PC-9 (cell line): ENCODE results near the gene YWHAH. TPM values are rescaled to one million over a fixed set of nuclear protein-coding genes. Genes with fewer than 3 reads are reported as not detected.

Experiments
- Bru-seq: library from RNA; stranded (reverse); fragments of 400-500 nt; gene quantifications from one replicate; lab custom pipeline; 2021; lab: Mats Ljungman, UMichigan
- BruChase-seq, 2 experiments: library from RNA; stranded (reverse); fragments of 400-500 nt; gene quantifications; one replicate each; lab custom pipeline; 2021; lab: Mats Ljungman, UMichigan
- BruUV-seq: library from RNA; stranded (reverse); fragments of 400-500 nt; replicated peaks from 2 replicates; lab custom pipeline; 2021; lab: Mats Ljungman, UMichigan
- CTCF ChIA-PET: fragments of 300-600 bp; sonication (Branson Sonifier 250); formaldehyde crosslinking; loops from one replicate; lab custom pipeline; 2022; ENCODE audit warnings: antibody characterized with exemption; lab: Charles Lee
- POLR2A ChIA-PET: fragments of 300-600 bp; sonication (Branson Sonifier 250); formaldehyde crosslinking; loops from one replicate; lab custom pipeline; 2022; ENCODE audit warnings: antibody characterized with exemption; ENCODE audit not compliant: unreplicated experiment; lab: Charles Lee
- DNase-seq, 2 experiments: peaks; one replicate each; pipeline versions ENCODE4 v3.0.0 to v3.0.0-alpha.2; 2015 to 2022; ENCODE audit warnings: mixed read lengths in 1 of 2
- H2AFZ ChIP-seq: fragments of 200-600 bp; sonication (generic); 2 replicates; pipeline ENCODE4 v1.8.1; 2017; ENCODE audit warnings: antibody characterized with exemption
- H3F3A ChIP-seq: fragments of 200-600 bp; sonication (generic); 2 replicates; pipeline ENCODE4 v1.8.1; 2017; ENCODE audit warnings: antibody characterized with exemption, mild to moderate bottlenecking, low read depth; ENCODE audit not compliant: insufficient read depth
- H3K27ac ChIP-seq: fragments of 200-600 bp; sonication (generic); 2 replicates; pipeline ENCODE4 v1.6.1; 2016; ENCODE audit warnings: mixed run types
- H3K27me3 ChIP-seq: fragments of 200-600 bp; sonication (generic); 2 replicates; pipeline ENCODE4 v1.6.1; 2016; ENCODE audit warnings: low read depth, mixed run types; ENCODE audit not compliant: insufficient read depth
- H3K36me3 ChIP-seq: fragments of 200-600 bp; sonication (generic); 2 replicates; pipeline ENCODE4 v1.6.1; 2016; ENCODE audit warnings: low read depth, mixed run types
- H3K4me1 ChIP-seq: fragments of 200-600 bp; sonication (generic); replicated peaks from 2 replicates; pipeline ENCODE4 v1.6.1; 2016; ENCODE audit warnings: mixed run types; ENCODE audit not compliant: insufficient read depth
- H3K4me2 ChIP-seq: fragments of 200-600 bp; sonication (generic); 2 replicates; pipeline ENCODE4 v1.6.1; 2017; ENCODE audit warnings: mixed run types
- H3K4me3 ChIP-seq: fragments of 200-600 bp; sonication (generic); 2 replicates; pipeline ENCODE4 v1.6.1; 2016; ENCODE audit warnings: mixed run types
- H3K79me2 ChIP-seq: fragments of 200-600 bp; sonication (generic); 2 replicates; pipeline ENCODE4 v1.6.1; 2017; ENCODE audit warnings: low read depth, mixed run types
- H3K9me2 ChIP-seq: fragments of 200-600 bp; sonication (generic); 2 replicates; pipeline ENCODE4 v1.8.1; 2017; ENCODE audit warnings: mild to moderate bottlenecking; ENCODE audit not compliant: insufficient read depth
- H3K9me3 ChIP-seq: fragments of 200-600 bp; sonication (generic); 2 replicates; pipeline ENCODE4 v1.8.1; 2016; ENCODE audit warnings: low read depth; ENCODE audit not compliant: insufficient read depth
- H4K20me1 ChIP-seq: fragments of 200-600 bp; sonication (generic); 2 replicates; pipeline ENCODE4 v1.8.1; 2017; ENCODE audit not compliant: insufficient read depth
- CTCF ChIP-seq: fragments of 200-600 bp; sonication (generic); conservative IDR thresholded peaks from 2 replicates; pipeline ENCODE4 v1.6.1; 2017; ENCODE audit warnings: mixed run types, antibody characterized with exemption, mild to moderate bottlenecking, moderate library complexity
- EZH2 ChIP-seq: fragments of 200-600 bp; sonication (generic); IDR thresholded peaks from 2 replicates; pipeline ENCODE4 v1.8.0; 2017; ENCODE audit warnings: antibody characterized with exemption, low read depth
- intact Hi-C: fragments of 100-400 bp; cut with micrococcal nuclease; formaldehyde crosslinking; loops from one replicate; pipeline ENCODE4 v1.10.0; 2022; ENCODE audit not compliant: unreplicated experiment
- long read RNA-seq: library from polyadenylated mRNA; stranded (forward); transcript quantifications from one replicate; pipeline ENCODE4 v2.0.0, GENCODE V29; 2022
- total RNA-seq: library from RNA; stranded (reverse); gene quantifications from 2 replicates; pipeline ENCODE4 v1.2.3, GENCODE V29; 2021

Gene YWHAH
- total RNA-seq (131 and 132 TPM in 2 replicates), Bru-seq, nascent RNA (percentile 95 among the genes with signal in this experiment), BruChase-seq, experiment 1, labeled RNA remaining after a 2-hour chase (percentile 99 among the genes with signal in this experiment), BruChase-seq, experiment 2, labeled RNA remaining after a 6-hour chase (percentile 100 among the genes with signal in this experiment)
- long read RNA-seq, transcript YWHAH-205 (2 exons, 1,735 nt): minor isoform, 5 of 365 reads
- long read RNA-seq, transcript YWHAH-201 (2 exons, 1,825 nt): major isoform, 346 of 365 reads
- long read RNA-seq, partial matches to known transcripts: 0 of 365 reads
- long read RNA-seq, other reads (novel, unspliced or antisense): 14 of 365 reads

- TF ChIP-seq EZH2: no peak
- no peak for TF ChIP-seq CTCF
- Histone ChIP-seq H3K4me3 (peak within 1 kb of the TSS; percentile 99), H2AFZ (peak within 1 kb of the TSS; percentile 96)
Measured at GRCh38 chr22:31943978-31944699, at the start of gene YWHAH. Gene YWHAH (plus strand): TSS chr22:31944535. CDS start chr22:31944734, 199 bp downstream.

GRCh38 chr22:31895411-31896123, 48.8 kb upstream of the YWHAH start:
- no peak overlapping the region for H2AFZ ChIP-seq
- H3K9me2 ChIP-seq: no peaks in the 10 kb centered on the region
- peaks cover 9% of the 10 kb centered on the region; the same call in 1 of the 2 replicates for H3F3A ChIP-seq
- no peaks in the 10 kb centered on the region for H3K27me3 ChIP-seq
- no peaks in the 10 kb centered on the region for H3K4me1 ChIP-seq
- H3K4me3 ChIP-seq: no peak overlapping the region
- H3K79me2 ChIP-seq: no peaks in the 10 kb centered on the region
- POLR2A ChIA-PET: no interaction called here
- H3K4me2 ChIP-seq: no peak overlapping the region
- H4K20me1 ChIP-seq: no peaks in the 10 kb centered on the region
- TF ChIP-seq CTCF: no peak
- no peak for TF ChIP-seq EZH2
- H3K36me3 ChIP-seq: peaks cover 12% of the 10 kb centered on the region; the same call in 1 of the 2 replicates
- CTCF ChIA-PET: no interaction called here
- intact Hi-C loops: no loop called here
- no peak for DNase-seq
- BruUV-seq: no TSS peak
- H3K9me3 ChIP-seq: no peaks in the 10 kb centered on the region
- H3K27ac ChIP-seq: no peak overlapping the region

More at GRCh38 chr22:31943978-31944699, at the start of gene YWHAH:
- H3K4me2 ChIP-seq: peak within 1 kb of the TSS; percentile 97
- peaks cover 8% of the 10 kb centered on the region; the same call in 1 of the 2 replicates for H3K36me3 ChIP-seq
- peaks cover 42% of the 10 kb centered on the region for H3K79me2 ChIP-seq
- H3K27me3 ChIP-seq: no peaks in the 10 kb centered on the region
- peaks cover 4% of the 10 kb centered on the region; the same call in 1 of the 2 replicates for H4K20me1 ChIP-seq
- peaks cover 9% of the 10 kb centered on the region; the same call in 1 of the 2 replicates for H3F3A ChIP-seq
- ChIA-PET POLR2A (no interaction called here), CTCF (no interaction called here)
- peak; percentile 76 to 95 for DNase-seq
- no peaks in the 10 kb centered on the region for H3K9me3 ChIP-seq
- intact Hi-C loops: loop anchor here (10.0 kb wide), 1 partner anchor 379 kb away; no protein-coding TSS in a partner anchor
- H3K4me1 ChIP-seq: peaks cover 20% of the 10 kb centered on the region
- no TSS peak for BruUV-seq
- H3K27ac ChIP-seq: peak within 1 kb of the TSS; percentile 53
- no peaks in the 10 kb centered on the region for H3K9me2 ChIP-seq

GRCh38 chr22:31896472-31896871, 47.9 kb upstream of the YWHAH start:
- no peaks in the 10 kb centered on the region for H3K9me2 ChIP-seq
- no peaks in the 10 kb centered on the region for H3K27me3 ChIP-seq
- H3K36me3 ChIP-seq: peaks cover 14% of the 10 kb centered on the region; the same call in 1 of the 2 replicates
- H3K27ac ChIP-seq: no peak overlapping the region
- BruUV-seq: no TSS peak
- H3K4me2 ChIP-seq: no peak overlapping the region
- H4K20me1 ChIP-seq: no peaks in the 10 kb centered on the region
- no peak overlapping the region for H2AFZ ChIP-seq
- H3K9me3 ChIP-seq: no peaks in the 10 kb centered on the region
- intact Hi-C loops: no loop called here
- TF ChIP-seq EZH2: no peak
- no peak overlapping the region for H3K4me3 ChIP-seq
- CTCF ChIA-PET: no interaction called here
- no peaks in the 10 kb centered on the region for H3K4me1 ChIP-seq
- no peaks in the 10 kb centered on the region for H3K79me2 ChIP-seq
- peaks cover 3% of the 10 kb centered on the region; the same call in 1 of the 2 replicates for H3F3A ChIP-seq
- POLR2A ChIA-PET: no interaction called here
- DNase-seq: no peak
